Gastrocnemius medialis (tissue), 4 donors: ENCODE measurements around the gene EPB41L1. TPM values are rescaled to one million over a fixed set of nuclear protein-coding genes. Genes with fewer than 3 reads are reported as not detected.

Source experiments
- ATAC-seq, 2 donors: fragments of 150-250 bp; one replicate each; pipeline ENCODE4 v1.9.1; 2016
- DNase-seq, 2 donors: peaks; one replicate each; pipeline ENCODE4 v3.0.0-alpha.2; 2019
- H3K27ac ChIP-seq, 4 donors: fragments of 200-600 bp; sonication (generic); 1 replicate in 1 of 4; 2 replicates in 3 of 4; pipeline ENCODE4 v1.5.1; 2016 to 2018; ENCODE audit warnings: mild to moderate bottlenecking in 2 of 4, moderate library complexity in 1 of 4
- H3K27me3 ChIP-seq, 3 donors: fragments of 200-600 bp; sonication (generic) in 2 of 3; 1 replicate in 1 of 3; 2 replicates in 2 of 3; pipeline versions ENCODE4 v1.5.1 to v1.6.0; 2016 to 2019; ENCODE audit warnings: mild to moderate bottlenecking in 1 of 3, moderate library complexity in 1 of 3
- H3K36me3 ChIP-seq, 2 donors: fragments of 200-600 bp; sonication (generic) in 1 of 2; one replicate each; pipeline ENCODE4 v1.5.1; 2017 to 2018
- H3K4me1 ChIP-seq, 2 donors: fragments of 200-600 bp; sonication (generic) in 1 of 2; one replicate each; pipeline ENCODE4 v1.5.1; 2016 to 2017; ENCODE audit warnings: mild to moderate bottlenecking in 2 of 2
- H3K4me3 ChIP-seq, 4 donors: fragments of 200-600 bp; sonication (generic) in 3 of 4; 1 replicate in 1 of 4; 2 replicates in 3 of 4; pipeline ENCODE4 v1.5.1; 2016 to 2019; ENCODE audit warnings: mild to moderate bottlenecking in 2 of 4
- H3K9me3 ChIP-seq, 3 donors: fragments of 200-600 bp; sonication (generic) in 2 of 3; 1 replicate in 1 of 3; 2 replicates in 2 of 3; pipeline ENCODE4 v1.5.1; 2016 to 2019
- CTCF ChIP-seq, 5 experiments: fragments of 450-650 bp in 3 of 5; fragments of 200-600 bp in 2 of 5; sonication (generic) in 2 of 5; IDR thresholded peaks in 4 of 5; conservative IDR thresholded peaks in 1 of 5; 1 replicate in 4 of 5; 2 replicates in 1 of 5; pipeline ENCODE4 v1.5.1; 2016 to 2019; ENCODE audit warnings: antibody characterized with exemption in 5 of 5, mild to moderate bottlenecking in 3 of 5, moderate library complexity in 3 of 5
- POLR2A ChIP-seq, 2 donors: fragments of 450-650 bp; IDR thresholded peaks; one replicate each; pipeline ENCODE4 v1.6.1; 2017; ENCODE audit warnings: antibody characterized with exemption in 2 of 2, mild to moderate bottlenecking in 2 of 2, moderate library complexity in 2 of 2
- in situ Hi-C, 4 donors: fragments of 200-750 bp; cut with MboI; loops; one replicate each; pipeline versions ENCODE4 v1.15.0 to v1.8.0; 2017; ENCODE audit warnings: low sequenced_read_pairs in 4 of 4
- intact Hi-C: fragments of 100-400 bp; cut with DNase I; formaldehyde crosslinking; loops from one replicate; pipeline ENCODE4 v1.15.1; 2023; ENCODE audit warnings: low total_unique reads
- total RNA-seq, 4 donors: library from RNA; depleted of rRNA; stranded (reverse); fragments of >200 nt; gene quantifications; one replicate each; pipeline versions ENCODE4 v1.1.0 to v1.2.3, GENCODE V29; 2016

The EPB41L1 gene
- total RNA-seq, 4 donors from 2014 or later, result 2.3 to 11.4 (median 7.4) TPM

- Histone ChIP-seq H3K36me3 (no peaks in the 10 kb centered on the region), H3K4me3 (no peak overlapping the region), H3K27me3 (no peaks in the 10 kb centered on the region), H3K27ac (no peak overlapping the region), H3K9me3 (no peaks in the 10 kb centered on the region), H3K4me1 (no peaks in the 10 kb centered on the region)
- no peak for DNase-seq
- ATAC-seq, result no peak
- no peak for TF ChIP-seq POLR2A (IDR thresholded peaks at IDR 0.05)
- TF ChIP-seq CTCF (IDR thresholded peaks at IDR 0.05 in 4 of 5, conservative IDR thresholded peaks at IDR 0.05 in 1 of 5), result no peak
- in situ Hi-C loops, result loop anchor here in 2 of 4 donors (25.0 kb wide), 2 partner anchors 372 to 397 kb away; partner anchors contain the start of gene RAB5IF (in 1 of the 2)
- intact Hi-C loops, result no loop called here
Observed at GRCh38 chr20:36215778-36216177, 61.2 kb downstream of the EPB41L1 start.

GRCh38 chr20:36216314-36217025, 61.9 kb downstream of the EPB41L1 start:
- DNase-seq, result no peak
- no peaks in the 10 kb centered on the region for H3K27me3 ChIP-seq
- no peak overlapping the region for H3K4me3 ChIP-seq
- no peaks in the 10 kb centered on the region for H3K4me1 ChIP-seq
- no peak overlapping the region for H3K27ac ChIP-seq
- no peaks in the 10 kb centered on the region for H3K36me3 ChIP-seq
- no peak for ATAC-seq
- TF ChIP-seq POLR2A (IDR thresholded peaks at IDR 0.05) (no peak), CTCF (IDR thresholded peaks at IDR 0.05 in 4 of 5, conservative IDR thresholded peaks at IDR 0.05 in 1 of 5) (no peak)
- in situ Hi-C loops, result loop anchor here in 2 of 4 donors (25.0 kb wide), 2 partner anchors 371 to 396 kb away; partner anchors contain the start of gene RAB5IF (in 1 of the 2)
- no peaks in the 10 kb centered on the region for H3K9me3 ChIP-seq
- intact Hi-C loops, result no loop called here

- intact Hi-C loops, result no loop called here
- H3K36me3 ChIP-seq, result no peaks in the 10 kb centered on the region
- no peak for DNase-seq
- H3K27me3 ChIP-seq, result no peaks in the 10 kb centered on the region
- no peaks in the 10 kb centered on the region for H3K4me1 ChIP-seq
- in situ Hi-C loops, result loop anchor here in 2 of 4 donors (25.0 kb wide), 2 partner anchors 370 to 395 kb away; partner anchors contain the start of gene RAB5IF (in 1 of the 2)
- no peak overlapping the region for H3K4me3 ChIP-seq
- TF ChIP-seq CTCF (IDR thresholded peaks at IDR 0.05 in 4 of 5, conservative IDR thresholded peaks at IDR 0.05 in 1 of 5) (no peak), POLR2A (IDR thresholded peaks at IDR 0.05) (no peak)
- no peak overlapping the region for H3K27ac ChIP-seq
- no peaks in the 10 kb centered on the region for H3K9me3 ChIP-seq
- ATAC-seq, result no peak
Observed at GRCh38 chr20:36217226-36217625, 62.7 kb downstream of the EPB41L1 start.

- in situ Hi-C loops (loop anchor here in 2 of 4 donors (25.0 kb wide), 2 partner anchors 369 to 394 kb away; partner anchors contain the start of gene RAB5IF (in 1 of the 2)), intact Hi-C loops (no loop called here)
- Histone ChIP-seq H3K4me3 (no peak overlapping the region), H3K4me1 (no peaks in the 10 kb centered on the region), H3K9me3 (no peaks in the 10 kb centered on the region), H3K27ac (no peak overlapping the region), H3K36me3 (no peaks in the 10 kb centered on the region), H3K27me3 (no peaks in the 10 kb centered on the region)
- no peak for ATAC-seq
- TF ChIP-seq POLR2A (IDR thresholded peaks at IDR 0.05) (no peak), CTCF (IDR thresholded peaks at IDR 0.05 in 4 of 5, conservative IDR thresholded peaks at IDR 0.05 in 1 of 5) (no peak)
- DNase-seq, result no peak
Observed at GRCh38 chr20:36218380-36219064, 64.0 kb downstream of the EPB41L1 start.
